ENCODE measurements around the gene GRIP2. TPM values are rescaled to one million over a fixed set of nuclear protein-coding genes. Genes with fewer than 3 reads are reported as not detected.

Gene GRIP2
- total RNA-seq, 3 donors from 2014 or later (not counting 1 experiment from before 2014, with no cell fraction given) = not detected

- no peak for TF ChIP-seq CTCF (IDR thresholded peaks at IDR 0.05)
- H3K4me3 Mint-ChIP-seq = no peak overlapping the region
- peaks cover 16 to 17% of the 10 kb centered on the region in 2 donors for H3K4me1 Mint-ChIP-seq
- peaks cover 19 to 53% of the 10 kb centered on the region in 2 donors for H3K27me3 Mint-ChIP-seq (ENCODE audit: low read depth in 2 of 2)
- no peak overlapping the region for H3K27ac Mint-ChIP-seq
- intact Hi-C loops (cut with micrococcal nuclease) = no loop called here
- Histone ChIP-seq H3K27me3 (ENCODE audit: control insufficient read depth, insufficient read depth, low read length) (no peaks in the 10 kb centered on the region), H3K4me1 (ENCODE audit: control insufficient read depth, insufficient read depth, low read length) (peaks cover 12% of the 10 kb centered on the region), H3K9me3 (ENCODE audit: control insufficient read depth, insufficient read depth, low read length) (no peaks in the 10 kb centered on the region), H3K36me3 (ENCODE audit: control insufficient read depth, insufficient read depth, low read length) (no peaks in the 10 kb centered on the region), H3K27ac (ENCODE audit: low read length) (no peak overlapping the region), H3K4me3 (ENCODE audit: low read length) (no peak overlapping the region)
- 70% methylated on average over 8 of the region's 8 CpGs for WGBS (ENCODE audit: insufficient coverage)
- ATAC-seq (no peak), DNase-seq (no peak)
- H3K9me3 Mint-ChIP-seq = no peaks in the 10 kb centered on the region
- H3K36me3 Mint-ChIP-seq = no peaks in the 10 kb centered on the region
Observed at GRCh38 chr3:14561051-14561960, 21.2 kb upstream of the GRIP2 start.

GRCh38 chr3:14560110-14560509 lies 20.0 kb upstream of the GRIP2 start:
- Histone ChIP-seq H3K4me1 (ENCODE audit: control insufficient read depth, insufficient read depth, low read length) (peaks cover under 1% of the 10 kb centered on the region), H3K9me3 (ENCODE audit: control insufficient read depth, insufficient read depth, low read length) (no peaks in the 10 kb centered on the region), H3K27me3 (ENCODE audit: control insufficient read depth, insufficient read depth, low read length) (no peaks in the 10 kb centered on the region), H3K4me3 (ENCODE audit: low read length) (no peak overlapping the region), H3K27ac (ENCODE audit: low read length) (no peak overlapping the region), H3K36me3 (ENCODE audit: control insufficient read depth, insufficient read depth, low read length) (no peaks in the 10 kb centered on the region)
- no peak for TF ChIP-seq CTCF (IDR thresholded peaks at IDR 0.05)
- DNase-seq (no peak), ATAC-seq (no peak)
- Mint-ChIP-seq H3K36me3 (no peaks in the 10 kb centered on the region), H3K27me3 (ENCODE audit: low read depth in 2 of 2) (peaks cover 30 to 54% of the 10 kb centered on the region in 2 donors), H3K27ac (no peak overlapping the region), H3K9me3 (no peaks in the 10 kb centered on the region), H3K4me3 (no peak overlapping the region), H3K4me1 (peaks cover 5 to 14% of the 10 kb centered on the region in 2 donors)
- WGBS (ENCODE audit: insufficient coverage) = 79% methylated on average over 4 of the region's 4 CpGs
- intact Hi-C loops (cut with micrococcal nuclease) = no loop called here

GRCh38 chr3:14558029-14558428 lies 17.9 kb upstream of the GRIP2 start:
- Mint-ChIP-seq H3K4me3 (no peak overlapping the region), H3K36me3 (no peaks in the 10 kb centered on the region), H3K4me1 (peaks cover 0 to 10% of the 10 kb centered on the region in 2 donors), H3K27me3 (ENCODE audit: low read depth in 2 of 2) (peaks cover 31 to 56% of the 10 kb centered on the region in 2 donors), H3K9me3 (no peaks in the 10 kb centered on the region), H3K27ac (no peak overlapping the region)
- ATAC-seq = no peak
- no peak for TF ChIP-seq CTCF (IDR thresholded peaks at IDR 0.05)
- no peak for DNase-seq
- WGBS (ENCODE audit: insufficient coverage) = 93% methylated on average over 9 of the region's 9 CpGs
- Histone ChIP-seq H3K27ac (ENCODE audit: low read length) (no peak overlapping the region), H3K9me3 (ENCODE audit: control insufficient read depth, insufficient read depth, low read length) (no peaks in the 10 kb centered on the region), H3K4me3 (ENCODE audit: low read length) (no peak overlapping the region), H3K4me1 (ENCODE audit: control insufficient read depth, insufficient read depth, low read length) (no peaks in the 10 kb centered on the region), H3K27me3 (ENCODE audit: control insufficient read depth, insufficient read depth, low read length) (peaks cover 3% of the 10 kb centered on the region), H3K36me3 (ENCODE audit: control insufficient read depth, insufficient read depth, low read length) (no peaks in the 10 kb centered on the region)
- intact Hi-C loops (cut with micrococcal nuclease) = no loop called here

Data from natural killer cell (primary cell).